Kidney (tissue), 14 donors: ENCODE results near the gene ETV6. TPM values are rescaled to one million over a fixed set of nuclear protein-coding genes. Genes with fewer than 3 reads are reported as not detected.

Source experiments
- DNase-seq, 5 donors: peaks; one replicate each; pipeline ENCODE4 v3.0.0-alpha.2; 2013 to 2020
- FAIRE-seq: peaks from 2 replicates; lab custom pipeline; 2012; peaks lifted over from hg19 to GRCh38; lab: Jason Lieb, UNC
- H3K27ac ChIP-seq, 2 donors: one replicate each; pipeline ENCODE4 v1.7.0; 2013; ENCODE audit warnings: low read depth in 2 of 2, low read length in 2 of 2, inconsistent platforms in 1 of 2
- H3K27me3 ChIP-seq: one replicate; pipeline ENCODE4 v1.7.1; 2013; ENCODE audit warnings: low read length, inconsistent platforms; ENCODE audit not compliant: control insufficient read depth, insufficient read depth
- H3K36me3 ChIP-seq, 3 donors: one replicate each; pipeline versions ENCODE4 v1.7.0 to v1.7.1; 2013; ENCODE audit warnings: low read length in 3 of 3, control low read depth in 1 of 3, inconsistent platforms in 1 of 3; ENCODE audit not compliant: insufficient read depth in 3 of 3, control insufficient read depth in 2 of 3
- H3K4me1 ChIP-seq, 3 donors: one replicate each; pipeline versions ENCODE4 v1.7.0 to v1.7.1; 2013; ENCODE audit warnings: low read length in 3 of 3, inconsistent platforms in 1 of 3, low read depth in 1 of 3; ENCODE audit not compliant: control insufficient read depth in 2 of 3, insufficient read depth in 2 of 3
- H3K4me3 ChIP-seq, 3 donors: one replicate each; pipeline versions ENCODE4 v1.7.0 to v1.8.1; 2013; ENCODE audit warnings: low read length in 3 of 3, control low read depth in 1 of 3, inconsistent platforms in 1 of 3
- H3K9ac ChIP-seq, 3 donors: one replicate each; pipeline versions ENCODE4 v1.7.0 to v1.7.1; 2013; ENCODE audit warnings: low read length in 3 of 3, control low read depth in 1 of 3, inconsistent platforms in 1 of 3
- H3K9me3 ChIP-seq, 3 donors: one replicate each; pipeline versions ENCODE4 v1.7.0 to v1.7.1; 2013; ENCODE audit warnings: low read length in 3 of 3, control low read depth in 1 of 3, inconsistent platforms in 1 of 3; ENCODE audit not compliant: control insufficient read depth in 2 of 3, insufficient read depth in 1 of 3
- intact Hi-C: fragments of 100-400 bp; cut with DNase I; formaldehyde crosslinking; loops from one replicate; pipeline ENCODE4 v1.11.1; 2022
- polyA plus RNA-seq: library from polyadenylated mRNA; stranded (reverse); fragments of 350-450 nt; fragmentation: Illumina TruSeq; extraction: RNeasy Lipid Tissue Mini Kit (QIAGEN cat#74804); gene quantifications from one replicate; pipeline ENCODE4 v1.2.3, GENCODE V29; 2014; ENCODE audit warnings: low read depth, low replicate concordance; ENCODE audit not compliant: insufficient read depth
- total RNA-seq: library from RNA; stranded (reverse); fragmentation: NEBNext Ultra II Directional; extraction: Animal tissue kit (Norgen Biotek cat#: 25700); gene quantifications from one replicate; pipeline ENCODE4 v1.2.1, GENCODE V29; 2021
- TF ChIP-seq, protein P1 (sequence below): IDR thresholded peaks from 3 replicates; pipeline ENCODE4 v1.5.1; 2012; ENCODE audit warnings: mild to moderate bottlenecking, moderate library complexity, borderline replicate concordance; ENCODE audit not compliant: insufficient read depth; ENCODE audit errors: extremely low read depth
- donor health status: control.
- donor health status: control.
- donor health status: control.
- donor health status: control.
- donor health status: control.
- donor health status: DM: yes; HTN: yes; CAD: no.
- donor health status: Normal renal cell carcinoma (clear cell type).

The ETV6 gene
- total and polyA plus RNA-seq, 2 donors from 2014 or later = 5.2 to 59.8 TPM

DNA sequence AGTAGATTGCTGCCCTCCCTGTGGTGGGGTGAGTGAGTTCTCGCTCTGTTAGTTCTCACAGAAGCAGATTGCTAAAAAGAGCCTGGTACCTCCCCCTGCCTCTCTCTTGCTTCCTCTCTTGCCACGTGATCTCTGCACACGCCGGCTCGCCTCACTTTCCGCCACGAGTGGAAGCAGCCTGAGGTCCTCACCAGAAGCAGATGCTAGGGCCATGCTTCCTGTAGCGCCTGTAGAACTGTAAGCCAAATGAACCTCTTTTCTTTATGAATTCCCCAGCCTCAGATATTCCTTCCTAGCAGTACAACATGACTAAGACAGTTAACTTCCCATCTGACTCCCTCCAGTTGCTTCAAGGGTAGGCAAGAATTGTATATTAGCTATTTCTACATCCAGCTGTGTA, 76.2 kb downstream of the ETV6 start:
- FAIRE-seq (no peak), DNase-seq (no peak)
- Histone ChIP-seq H3K27me3 (no peaks in the 10 kb centered on the region), H3K27ac (no peak overlapping the region), H3K36me3 (no peaks in the 10 kb centered on the region), H3K4me1 (peaks cover 0 to 22% (median 19%) of the 10 kb centered on the region in 3 donors), H3K4me3 (no peak overlapping the region), H3K9me3 (no peaks in the 10 kb centered on the region), H3K9ac (no peak overlapping the region)
- TF ChIP-seq, protein P1, sequence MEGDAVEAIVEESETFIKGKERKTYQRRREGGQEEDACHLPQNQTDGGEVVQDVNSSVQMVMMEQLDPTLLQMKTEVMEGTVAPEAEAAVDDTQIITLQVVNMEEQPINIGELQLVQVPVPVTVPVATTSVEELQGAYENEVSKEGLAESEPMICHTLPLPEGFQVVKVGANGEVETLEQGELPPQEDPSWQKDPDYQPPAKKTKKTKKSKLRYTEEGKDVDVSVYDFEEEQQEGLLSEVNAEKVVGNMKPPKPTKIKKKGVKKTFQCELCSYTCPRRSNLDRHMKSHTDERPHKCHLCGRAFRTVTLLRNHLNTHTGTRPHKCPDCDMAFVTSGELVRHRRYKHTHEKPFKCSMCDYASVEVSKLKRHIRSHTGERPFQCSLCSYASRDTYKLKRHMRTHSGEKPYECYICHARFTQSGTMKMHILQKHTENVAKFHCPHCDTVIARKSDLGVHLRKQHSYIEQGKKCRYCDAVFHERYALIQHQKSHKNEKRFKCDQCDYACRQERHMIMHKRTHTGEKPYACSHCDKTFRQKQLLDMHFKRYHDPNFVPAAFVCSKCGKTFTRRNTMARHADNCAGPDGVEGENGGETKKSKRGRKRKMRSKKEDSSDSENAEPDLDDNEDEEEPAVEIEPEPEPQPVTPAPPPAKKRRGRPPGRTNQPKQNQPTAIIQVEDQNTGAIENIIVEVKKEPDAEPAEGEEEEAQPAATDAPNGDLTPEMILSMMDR = no peak
- intact Hi-C loops = no loop called here

DNA sequence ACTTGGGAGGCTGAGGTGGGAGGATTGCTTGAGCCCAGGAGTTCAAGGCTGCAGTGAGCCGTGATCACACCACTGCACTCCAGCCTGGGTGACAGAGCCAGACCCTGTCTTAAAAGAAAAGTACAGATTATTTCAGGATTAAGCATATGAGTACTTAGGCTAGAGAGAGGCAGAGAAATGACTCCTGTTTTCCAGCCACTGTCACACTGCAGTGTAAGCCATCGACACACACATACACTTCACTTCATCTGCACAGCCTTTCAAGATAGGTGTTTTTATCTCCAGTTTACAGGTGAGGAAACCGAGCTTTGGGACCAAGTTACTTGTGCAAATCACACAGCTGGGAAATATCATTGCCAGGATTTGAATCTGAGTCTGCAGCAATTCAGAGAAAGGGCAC, 77.2 kb downstream of the ETV6 start:
- TF ChIP-seq, protein P1 = no peak
- Histone ChIP-seq H3K4me3 (no peak overlapping the region), H3K9me3 (no peaks in the 10 kb centered on the region), H3K27ac (no peak overlapping the region), H3K27me3 (no peaks in the 10 kb centered on the region), H3K4me1 (peaks cover 0 to 25% (median 22%) of the 10 kb centered on the region in 3 donors), H3K36me3 (no peaks in the 10 kb centered on the region), H3K9ac (no peak overlapping the region)
- FAIRE-seq (no peak), DNase-seq (no peak)
- intact Hi-C loops = no loop called here

DNA sequence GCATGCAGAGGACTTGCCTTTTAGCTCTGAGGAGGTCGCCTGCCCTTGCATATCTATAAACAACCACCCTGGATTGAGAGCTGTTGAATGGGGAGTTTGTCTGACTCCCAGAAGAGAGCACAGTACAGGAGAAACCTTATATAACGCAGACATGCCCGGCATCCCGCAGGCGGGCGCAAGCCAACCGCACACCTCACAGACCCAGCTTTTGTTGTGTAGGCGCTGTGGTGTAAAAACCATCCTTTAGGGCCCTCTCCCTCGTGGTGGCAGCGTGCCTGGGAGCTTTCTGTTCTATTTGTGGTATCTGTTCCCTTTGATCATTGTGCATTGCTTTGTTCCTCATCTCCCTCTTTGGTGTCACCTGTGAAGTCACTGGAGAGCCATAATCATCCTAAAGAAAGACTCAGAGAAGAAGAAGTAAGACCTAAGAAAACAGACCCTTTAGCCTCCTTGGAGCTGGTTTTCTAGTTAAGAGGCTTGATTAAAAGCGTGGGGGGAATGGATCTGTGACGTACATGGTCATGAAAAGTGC, 77.7 kb downstream of the ETV6 start:
- Histone ChIP-seq H3K36me3 (no peaks in the 10 kb centered on the region), H3K4me1 (peaks cover 0 to 25% (median 25%) of the 10 kb centered on the region in 3 donors), H3K27me3 (no peaks in the 10 kb centered on the region), H3K9ac (no peak overlapping the region), H3K27ac (no peak overlapping the region), H3K4me3 (no peak overlapping the region), H3K9me3 (no peaks in the 10 kb centered on the region)
- intact Hi-C loops = no loop called here
- no peak for DNase-seq
- no peak for FAIRE-seq
- TF ChIP-seq, protein P1 = no peak
